Measurements from ENCODE around the gene SHROOM4. TPM values are rescaled to one million over a fixed set of nuclear protein-coding genes. Genes with fewer than 3 reads are reported as not detected.

SHROOM4 gene
- total RNA-seq, 1 donor from 2014 or later: 15.4 TPM

DNA sequence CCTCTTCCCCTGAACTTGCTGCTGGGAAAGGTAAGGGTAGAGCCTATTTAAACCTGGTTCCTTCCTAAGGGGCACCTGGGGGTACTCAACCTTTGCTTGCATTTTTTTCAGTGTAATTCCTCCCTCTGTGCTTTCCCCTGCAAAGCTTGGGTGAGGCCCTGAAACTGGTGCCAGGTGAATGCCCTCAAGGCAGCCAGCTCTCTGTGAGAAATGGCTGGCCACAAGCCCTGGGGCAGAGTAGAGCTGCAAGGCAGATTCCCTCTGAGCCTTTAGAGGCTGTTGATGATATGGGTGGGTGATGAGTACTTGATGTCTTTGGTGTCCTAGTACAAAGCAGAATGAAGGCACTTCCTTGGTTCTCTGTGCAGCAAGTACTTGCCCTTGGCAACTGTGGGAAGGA is 217.9 kb downstream of the SHROOM4 start:
- H3K27ac Mint-ChIP-seq: no peak overlapping the region
- peaks cover 23% of the 10 kb centered on the region for H3K9me3 Mint-ChIP-seq
- no peaks in the 10 kb centered on the region for H3K27me3 Mint-ChIP-seq (ENCODE audit: low read depth)
- peaks cover 33% of the 10 kb centered on the region for H3K36me3 Mint-ChIP-seq
- no peaks in the 10 kb centered on the region for H3K4me1 Mint-ChIP-seq
- H3K4me3 Mint-ChIP-seq: no peak overlapping the region
- no peak for DNase-seq (ENCODE audit: low spot score in 2 of 2, unreplicated experiment in 2 of 2)
- TF ChIP-seq, protein P1, sequence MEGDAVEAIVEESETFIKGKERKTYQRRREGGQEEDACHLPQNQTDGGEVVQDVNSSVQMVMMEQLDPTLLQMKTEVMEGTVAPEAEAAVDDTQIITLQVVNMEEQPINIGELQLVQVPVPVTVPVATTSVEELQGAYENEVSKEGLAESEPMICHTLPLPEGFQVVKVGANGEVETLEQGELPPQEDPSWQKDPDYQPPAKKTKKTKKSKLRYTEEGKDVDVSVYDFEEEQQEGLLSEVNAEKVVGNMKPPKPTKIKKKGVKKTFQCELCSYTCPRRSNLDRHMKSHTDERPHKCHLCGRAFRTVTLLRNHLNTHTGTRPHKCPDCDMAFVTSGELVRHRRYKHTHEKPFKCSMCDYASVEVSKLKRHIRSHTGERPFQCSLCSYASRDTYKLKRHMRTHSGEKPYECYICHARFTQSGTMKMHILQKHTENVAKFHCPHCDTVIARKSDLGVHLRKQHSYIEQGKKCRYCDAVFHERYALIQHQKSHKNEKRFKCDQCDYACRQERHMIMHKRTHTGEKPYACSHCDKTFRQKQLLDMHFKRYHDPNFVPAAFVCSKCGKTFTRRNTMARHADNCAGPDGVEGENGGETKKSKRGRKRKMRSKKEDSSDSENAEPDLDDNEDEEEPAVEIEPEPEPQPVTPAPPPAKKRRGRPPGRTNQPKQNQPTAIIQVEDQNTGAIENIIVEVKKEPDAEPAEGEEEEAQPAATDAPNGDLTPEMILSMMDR (IDR thresholded peaks at IDR 0.05; ENCODE audit: unreplicated experiment): no peak

DNA sequence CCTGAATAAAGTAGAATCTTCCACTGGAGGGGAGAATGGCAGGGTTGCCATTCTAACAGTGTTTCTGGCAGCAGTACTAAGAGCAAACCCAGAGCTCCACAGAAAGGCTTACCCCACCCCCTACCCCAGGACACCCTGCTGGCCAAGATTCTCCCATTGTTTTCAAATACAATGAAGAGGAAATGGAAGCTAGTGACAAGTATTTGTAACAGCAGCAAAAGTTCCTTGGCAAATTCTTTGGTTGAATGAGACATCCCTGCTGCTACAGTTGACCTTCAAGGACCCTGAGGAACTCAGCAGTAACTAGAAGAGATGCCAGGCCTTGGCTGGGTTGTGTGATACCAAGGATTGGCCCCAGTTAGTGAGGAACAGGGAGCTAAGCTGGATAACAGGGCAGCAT is 219.2 kb downstream of the SHROOM4 start:
- H3K9me3 Mint-ChIP-seq: peaks cover 25% of the 10 kb centered on the region
- no peak for DNase-seq (ENCODE audit: low spot score in 2 of 2, unreplicated experiment in 2 of 2)
- no peak overlapping the region for H3K4me3 Mint-ChIP-seq
- H3K27ac Mint-ChIP-seq: no peak overlapping the region
- TF ChIP-seq, protein P1 (IDR thresholded peaks at IDR 0.05; ENCODE audit: unreplicated experiment): no peak
- H3K4me1 Mint-ChIP-seq: no peaks in the 10 kb centered on the region
- H3K36me3 Mint-ChIP-seq: peaks cover 36% of the 10 kb centered on the region
- no peaks in the 10 kb centered on the region for H3K27me3 Mint-ChIP-seq (ENCODE audit: low read depth)

DNA sequence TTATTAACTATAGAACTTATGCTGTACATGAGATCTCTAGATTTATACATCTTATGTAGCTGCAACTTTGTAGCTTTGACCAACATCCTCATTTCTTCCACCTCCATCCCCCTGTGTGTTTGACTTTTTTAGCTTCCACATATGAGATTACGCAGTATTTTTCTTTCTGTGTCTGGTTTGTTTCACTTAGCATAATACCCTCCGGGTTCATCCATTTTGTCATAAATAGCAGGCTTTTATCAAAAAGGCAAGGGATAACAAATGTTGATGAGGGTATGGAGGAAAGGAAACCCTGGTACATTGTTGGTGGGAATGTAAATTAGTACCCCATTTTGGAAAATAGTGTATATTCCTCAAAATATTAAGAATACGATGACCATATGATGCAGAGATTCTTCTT is 227.0 kb downstream of the SHROOM4 start:
- TF ChIP-seq, protein P1 (IDR thresholded peaks at IDR 0.05; ENCODE audit: unreplicated experiment): no peak
- no peak overlapping the region for H3K4me3 Mint-ChIP-seq
- H3K27me3 Mint-ChIP-seq (ENCODE audit: low read depth): no peaks in the 10 kb centered on the region

DNA sequence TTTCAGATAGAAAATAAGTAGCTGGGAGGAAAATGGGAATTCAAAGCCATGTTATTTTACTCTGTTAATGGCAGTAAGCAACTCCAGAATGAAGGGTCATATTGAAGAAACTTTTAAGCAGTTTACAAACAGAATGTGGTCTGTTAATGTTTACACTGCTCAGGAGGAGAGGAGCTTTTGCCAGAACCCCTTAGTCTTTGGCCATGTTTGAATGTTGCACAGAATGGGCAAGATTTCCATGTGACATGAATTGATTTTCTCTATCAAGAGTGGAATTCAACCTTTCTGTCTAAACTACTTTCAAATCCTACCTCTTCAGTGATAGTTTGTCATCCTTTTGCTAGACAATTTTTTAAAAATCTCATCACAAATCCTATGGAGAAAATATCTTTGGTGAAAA is 227.6 kb downstream of the SHROOM4 start:
- Mint-ChIP-seq H3K9me3 (peaks cover 23% of the 10 kb centered on the region), H3K4me3 (no peak overlapping the region), H3K36me3 (peaks cover 7% of the 10 kb centered on the region), H3K27me3 (ENCODE audit: low read depth) (no peaks in the 10 kb centered on the region), H3K4me1 (no peaks in the 10 kb centered on the region), H3K27ac (no peak overlapping the region)
- TF ChIP-seq, protein P1 (IDR thresholded peaks at IDR 0.05; ENCODE audit: unreplicated experiment): no peak
- no peak for DNase-seq (ENCODE audit: low spot score in 2 of 2, unreplicated experiment in 2 of 2)

More for the DNA sequence above, 227.0 kb downstream of the SHROOM4 start:
- peaks cover 11% of the 10 kb centered on the region for H3K36me3 Mint-ChIP-seq
- no peaks in the 10 kb centered on the region for H3K4me1 Mint-ChIP-seq
- no peak overlapping the region for H3K27ac Mint-ChIP-seq
- H3K9me3 Mint-ChIP-seq: peaks cover 26% of the 10 kb centered on the region
- no peak for DNase-seq (ENCODE audit: low spot score in 2 of 2, unreplicated experiment in 2 of 2)

DNA sequence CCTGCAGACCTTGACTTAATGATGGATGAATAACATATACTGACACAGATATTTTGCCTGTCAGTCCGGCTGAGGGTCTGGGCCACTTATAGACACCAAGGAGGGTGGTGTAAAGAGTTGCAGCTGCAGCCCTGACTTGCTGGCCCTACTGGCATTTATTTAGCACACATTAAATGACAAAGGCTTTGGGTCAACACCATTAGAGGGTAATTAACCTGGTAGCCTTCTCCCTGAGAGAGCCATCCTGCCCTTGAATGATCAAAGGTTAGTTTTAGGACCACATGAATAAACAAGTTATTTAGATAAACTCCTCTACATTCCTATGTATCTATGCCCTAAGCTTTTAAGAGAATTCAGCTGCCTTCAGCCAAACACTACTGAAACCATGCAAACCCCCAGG is 232.6 kb downstream of the SHROOM4 start:
- TF ChIP-seq, protein P1 (IDR thresholded peaks at IDR 0.05; ENCODE audit: unreplicated experiment): no peak
- no peak overlapping the region for H3K27ac Mint-ChIP-seq
- no peaks in the 10 kb centered on the region for H3K36me3 Mint-ChIP-seq
- no peaks in the 10 kb centered on the region for H3K4me1 Mint-ChIP-seq
- no peak for DNase-seq (ENCODE audit: low spot score in 2 of 2, unreplicated experiment in 2 of 2)
- H3K27me3 Mint-ChIP-seq (ENCODE audit: low read depth): no peaks in the 10 kb centered on the region
- no peak overlapping the region for H3K4me3 Mint-ChIP-seq
- H3K9me3 Mint-ChIP-seq: peaks cover 16% of the 10 kb centered on the region

DNA sequence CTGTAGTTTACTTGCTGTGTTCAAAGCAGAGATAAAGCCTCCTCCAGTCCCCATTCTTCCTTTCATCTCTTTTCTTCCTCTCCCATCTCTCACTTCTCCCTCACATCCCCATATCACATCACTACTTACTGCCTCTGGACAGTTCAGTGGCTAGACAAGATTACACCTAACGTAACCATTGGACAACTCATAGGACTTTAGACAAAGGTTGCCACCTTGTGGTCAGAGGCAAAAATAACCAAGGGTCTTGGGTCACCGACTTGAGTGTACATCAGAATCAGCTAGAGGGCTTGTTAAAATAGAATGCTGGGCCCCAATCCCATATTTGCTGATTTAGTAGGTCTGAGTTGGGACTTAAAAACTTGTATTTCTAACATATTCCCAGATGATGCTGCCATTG is 234.0 kb downstream of the SHROOM4 start:
- TF ChIP-seq, protein P1 (IDR thresholded peaks at IDR 0.05; ENCODE audit: unreplicated experiment): peak; percentile 47
- Mint-ChIP-seq H3K9me3 (peaks cover 16% of the 10 kb centered on the region), H3K36me3 (no peaks in the 10 kb centered on the region), H3K27ac (no peak overlapping the region), H3K4me1 (no peaks in the 10 kb centered on the region), H3K27me3 (ENCODE audit: low read depth) (no peaks in the 10 kb centered on the region), H3K4me3 (no peak overlapping the region)
- DNase-seq (ENCODE audit: low spot score in 2 of 2, unreplicated experiment in 2 of 2): no peak

All from mesothelial cell of epicardium (in vitro differentiated cells).